Non-pigmented ciliary epithelial cell (primary cell): ENCODE data around the gene ZSWIM3.

ENCODE experiments used
- DNase-seq: peaks from one replicate; pipeline ENCODE4 v3.0.0-alpha.2; 2010; ENCODE audit warnings: low read depth

Gene ZSWIM3

DNA sequence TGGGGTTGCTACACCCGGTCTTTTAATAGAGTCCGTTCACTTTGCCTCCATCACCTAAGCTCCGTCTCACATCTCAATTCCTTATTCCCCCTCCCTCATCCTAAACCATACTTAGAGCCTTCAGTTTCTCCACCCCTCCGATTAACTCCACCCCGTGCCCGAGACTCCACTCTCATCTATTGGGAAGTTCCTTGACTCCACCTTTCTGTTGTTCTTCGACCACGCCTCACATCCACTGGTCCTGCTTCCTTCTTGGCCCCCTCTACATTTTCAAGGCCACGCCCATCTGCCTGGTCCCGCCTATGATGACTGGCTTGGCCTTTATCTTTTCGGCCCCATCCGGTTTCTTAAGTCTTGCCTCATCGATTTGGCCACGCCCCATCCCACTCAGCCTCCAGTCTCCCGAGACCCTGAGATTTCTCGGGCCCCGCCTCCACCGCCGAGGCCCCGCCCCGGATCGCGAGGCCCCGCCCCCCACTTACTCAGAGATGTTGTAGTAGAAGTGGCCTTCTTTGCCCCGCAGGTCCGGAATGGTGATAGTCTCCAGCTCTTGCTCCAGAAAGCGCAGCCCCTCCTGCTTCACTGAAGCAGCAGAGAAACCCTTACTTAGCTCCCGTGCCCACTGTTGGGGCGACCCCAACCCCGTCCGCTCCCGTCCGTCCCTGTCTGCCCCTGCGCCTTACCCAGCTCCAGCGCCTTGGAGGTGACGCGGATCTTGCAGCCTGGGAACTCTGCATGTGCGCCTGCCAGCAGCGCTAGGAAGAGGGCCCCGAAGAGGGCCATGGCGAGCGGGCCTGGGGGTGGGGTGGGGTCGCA, 53.5 kb downstream of the ZSWIM3 start:
- DNase-seq, result peak; percentile 100

DNA sequence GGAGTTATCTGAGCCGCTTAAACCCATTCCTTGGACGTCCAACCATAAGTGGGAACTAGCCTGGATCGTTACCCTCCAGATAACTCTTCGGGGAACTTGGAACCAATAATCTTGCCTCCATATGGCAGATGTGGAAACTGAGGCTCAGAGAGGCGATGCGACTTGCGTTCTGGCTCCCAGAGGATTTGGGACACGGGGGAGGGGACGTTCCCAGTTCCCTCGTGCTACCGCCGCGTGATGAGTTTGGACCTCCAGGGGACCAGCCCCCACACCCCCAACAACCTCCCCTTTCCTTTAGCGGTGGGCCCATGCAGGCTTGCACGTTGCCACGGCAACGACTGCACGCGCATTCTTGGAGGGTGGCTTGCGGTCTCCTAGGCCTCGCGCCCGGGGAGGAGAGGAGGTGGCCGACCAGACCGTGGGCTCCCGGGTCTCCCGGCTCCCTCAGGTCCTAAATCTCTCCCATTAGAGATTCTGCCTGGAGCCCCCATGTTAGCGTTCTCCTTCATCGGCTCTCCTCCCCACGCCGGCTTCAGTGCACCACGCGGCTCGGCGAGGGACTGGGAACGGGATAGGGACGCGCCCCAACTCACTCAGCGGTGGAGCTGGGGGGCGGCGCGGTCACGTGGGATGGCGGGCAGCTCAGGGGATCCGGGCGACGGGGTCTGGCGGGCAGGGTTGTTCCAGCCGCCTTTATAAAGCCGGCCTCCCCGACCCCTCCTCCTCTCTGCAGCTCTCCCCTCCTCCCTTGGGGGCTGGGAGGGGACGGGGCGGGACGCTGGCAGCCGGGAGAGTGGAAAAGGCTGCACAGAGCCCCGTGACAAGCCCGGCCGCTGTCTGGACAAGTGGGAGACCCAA, 54.3 kb downstream of the ZSWIM3 start, which contains the start of gene PLTP:
PLTP (minus strand) TSS at position 670 of the 858 bp plus-strand sequence. CDS start 703 bp downstream, outside the sequence.
- no peak for DNase-seq

DNA sequence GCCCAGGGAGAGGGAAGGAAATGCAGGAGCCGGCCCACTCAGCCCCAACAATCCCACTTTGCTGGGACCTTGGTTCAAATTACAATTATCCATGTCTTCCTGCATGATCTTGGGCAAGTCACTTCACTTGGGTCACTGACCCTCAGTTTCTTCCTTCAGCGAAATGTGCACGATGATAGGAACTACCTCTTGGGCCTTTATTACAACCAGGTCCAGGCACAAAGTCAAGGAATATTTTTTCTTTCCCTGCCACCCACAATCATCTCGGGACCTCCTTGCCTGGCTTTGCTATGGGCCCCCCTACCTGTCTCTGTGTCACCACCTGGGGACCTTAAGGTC, 54.9 kb downstream of the ZSWIM3 start:
- DNase-seq, result no peak

DNA sequence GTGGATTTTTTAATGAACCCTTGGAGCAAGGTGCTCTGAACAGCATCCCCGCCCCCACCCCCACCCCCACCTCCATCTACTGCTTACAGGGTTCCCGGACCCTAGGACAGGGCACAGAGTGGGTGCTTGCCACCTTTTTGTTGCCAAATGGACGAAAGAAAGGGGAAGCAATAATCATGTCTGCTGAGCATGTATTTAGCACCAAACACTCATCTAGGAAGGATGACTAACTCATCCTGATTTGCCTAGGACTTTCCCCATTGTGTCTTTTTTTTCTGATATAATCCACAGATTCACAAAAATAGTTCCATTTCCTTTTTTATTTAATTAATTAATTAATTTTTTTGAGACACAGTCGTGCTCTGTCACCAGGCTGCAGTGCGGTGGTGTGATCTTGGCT, 55.7 kb downstream of the ZSWIM3 start:
- no peak for DNase-seq

DNA sequence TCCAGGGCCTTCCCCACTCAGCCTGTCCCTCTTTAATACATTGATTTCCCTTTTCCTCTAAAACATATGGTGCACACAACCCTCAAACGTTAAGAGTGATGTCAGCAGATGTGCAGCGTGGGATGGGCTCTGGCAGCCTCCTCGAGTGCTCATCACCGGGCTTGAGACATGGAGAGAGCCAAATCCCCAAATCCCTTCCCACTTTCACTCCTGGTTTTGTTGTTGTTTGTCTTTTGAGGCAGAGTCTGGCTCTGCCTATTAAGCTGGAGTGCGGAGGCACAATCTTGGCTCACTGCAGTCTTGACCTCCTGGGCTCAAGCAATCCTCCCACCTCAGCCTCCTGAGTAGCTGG, 60.4 kb downstream of the ZSWIM3 start:
- DNase-seq, result no peak

DNA sequence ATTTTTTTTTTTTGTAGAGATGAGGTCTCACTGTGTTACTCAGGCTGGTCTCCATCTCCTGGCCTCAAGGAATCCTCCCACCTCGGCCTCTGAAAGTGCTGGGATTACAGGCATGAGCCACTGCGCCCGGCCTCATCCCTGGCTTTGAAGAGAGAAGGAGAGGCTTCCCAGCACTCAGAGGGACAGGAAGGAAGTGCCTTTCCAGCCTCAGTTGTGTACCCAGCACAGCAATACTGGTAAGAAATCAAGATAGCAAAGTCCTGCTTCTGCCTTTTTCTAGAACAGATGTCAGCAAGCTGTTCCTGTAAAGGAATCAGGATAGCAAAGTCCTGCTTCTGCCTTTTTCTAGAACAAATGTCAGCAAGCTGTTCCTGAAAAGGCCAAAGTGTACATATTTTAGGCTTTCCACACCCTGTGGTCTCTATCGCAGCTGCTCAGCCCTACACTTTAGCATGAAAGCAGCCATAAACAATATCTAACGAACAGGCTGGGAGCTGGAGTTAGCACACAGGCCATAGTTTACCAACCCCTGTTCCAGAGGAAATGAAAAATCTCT, 60.8 kb downstream of the ZSWIM3 start:
- DNase-seq, result no peak

DNA sequence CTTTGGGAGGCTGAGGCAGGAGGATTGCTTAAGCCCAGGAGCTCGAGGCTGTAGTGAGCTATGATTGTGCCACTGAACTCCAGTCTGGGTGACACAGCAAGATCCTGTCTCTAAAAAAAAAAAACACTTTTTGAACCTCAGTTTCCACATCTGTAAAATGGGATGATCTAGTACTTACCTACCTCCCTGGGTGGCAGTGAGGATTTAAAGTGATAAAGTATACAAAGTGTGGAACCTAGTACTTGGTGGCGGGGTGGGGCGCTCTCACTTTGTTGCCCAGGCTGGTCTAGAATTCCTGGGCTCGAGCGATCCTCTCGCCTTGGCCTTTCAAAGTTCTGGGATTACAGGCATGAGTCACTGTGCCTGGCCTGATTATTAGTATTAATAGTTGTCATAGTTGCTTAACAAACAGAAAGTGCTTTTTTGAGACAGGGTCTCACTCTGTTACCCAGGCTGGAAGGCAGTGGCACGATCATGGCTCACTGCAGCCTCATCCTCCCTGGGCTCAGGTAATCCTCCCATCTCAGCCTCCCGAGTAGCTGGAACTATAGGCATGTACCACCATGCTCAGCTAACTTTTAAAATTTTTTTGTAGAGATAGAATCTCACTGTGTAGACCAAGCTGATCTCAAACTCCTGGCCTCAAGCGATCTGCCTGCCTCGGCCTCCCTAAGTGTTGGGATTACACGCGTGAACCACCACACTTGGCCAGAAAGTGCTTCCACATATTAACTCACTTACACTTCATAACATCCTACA, 61.5 kb downstream of the ZSWIM3 start:
- no peak for DNase-seq

DNA sequence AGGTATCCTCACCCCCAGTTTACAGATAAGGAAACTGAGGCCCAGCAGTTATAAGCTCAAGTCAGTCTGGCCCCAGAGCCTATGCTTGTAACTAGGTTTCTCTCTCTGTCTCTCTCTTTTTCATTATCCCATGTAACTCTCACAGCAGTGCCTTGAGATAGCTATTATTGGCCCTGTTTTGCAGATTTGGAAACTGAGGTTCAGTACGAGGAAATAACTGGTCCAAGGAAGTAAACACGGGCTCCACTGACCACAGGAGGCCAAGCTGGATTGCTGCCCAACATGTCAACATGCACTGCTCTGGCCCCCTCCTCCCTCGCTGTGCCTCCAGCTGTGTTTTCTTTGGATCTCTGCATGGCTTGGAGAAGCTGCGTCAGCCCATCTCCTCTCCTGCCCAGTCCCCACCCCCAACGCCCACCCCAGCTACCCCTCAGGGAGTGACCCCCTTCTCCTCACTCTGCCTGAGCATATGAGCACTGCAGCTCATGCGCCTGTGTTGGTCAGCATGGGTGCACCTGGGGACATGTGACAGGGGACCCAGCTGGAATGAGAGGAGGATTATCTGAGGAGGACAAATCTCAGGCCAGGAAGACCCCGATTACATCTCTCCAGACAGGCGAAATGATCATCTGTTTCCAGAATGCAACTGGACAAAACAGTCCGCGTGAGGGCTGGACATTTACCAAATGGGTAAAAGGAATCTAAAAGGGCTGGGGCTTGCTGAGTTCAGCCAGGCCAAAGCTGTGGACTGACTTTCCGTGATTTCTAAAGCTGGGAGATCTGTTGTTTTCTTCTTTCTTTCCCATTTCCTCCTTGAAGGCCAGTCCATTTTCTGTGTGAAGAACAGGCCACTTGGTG, 62.4 kb downstream of the ZSWIM3 start:
- DNase-seq, result no peak

DNA sequence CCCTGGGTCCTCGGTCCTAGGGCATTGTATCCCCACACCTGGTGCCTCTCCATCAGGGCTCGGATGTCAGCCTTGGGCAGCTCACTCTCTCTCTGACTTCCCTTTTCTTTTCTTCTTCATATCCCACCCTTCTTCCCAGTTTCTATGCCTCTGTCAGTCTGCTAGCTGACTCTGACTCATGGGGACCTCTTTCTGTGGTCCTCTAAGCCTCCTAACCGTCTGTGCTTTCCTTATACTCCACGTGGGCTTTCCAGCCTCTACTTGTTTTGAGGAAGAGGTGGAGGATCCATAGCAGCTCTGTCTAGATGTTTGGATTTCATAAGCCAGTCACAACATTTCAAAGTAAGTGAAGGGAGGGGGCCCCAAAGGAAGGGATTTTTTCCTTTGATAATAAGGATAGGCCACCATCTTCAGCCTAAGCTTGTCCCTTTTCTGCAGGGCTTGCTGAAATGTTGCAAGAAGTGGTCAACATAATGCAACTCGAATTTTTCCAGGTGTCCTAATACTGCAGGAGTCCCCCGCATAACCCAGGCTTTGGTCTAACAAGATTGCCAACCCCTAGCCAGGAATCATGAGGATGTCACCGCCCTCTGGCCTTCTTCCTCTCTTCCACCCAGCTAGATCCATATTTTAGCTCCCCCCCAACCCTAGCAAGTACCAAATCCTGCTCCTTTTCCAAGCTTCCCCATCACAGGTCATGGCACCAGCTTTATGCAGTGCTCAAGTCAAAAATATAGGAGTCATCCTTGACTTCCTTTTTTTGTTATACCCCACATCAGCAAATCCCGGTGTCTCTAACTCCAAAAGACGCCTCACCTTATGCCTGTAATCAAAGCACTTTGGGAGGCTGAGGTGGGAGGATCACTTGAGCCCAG, 63.3 kb downstream of the ZSWIM3 start:
- DNase-seq, result no peak

DNA sequence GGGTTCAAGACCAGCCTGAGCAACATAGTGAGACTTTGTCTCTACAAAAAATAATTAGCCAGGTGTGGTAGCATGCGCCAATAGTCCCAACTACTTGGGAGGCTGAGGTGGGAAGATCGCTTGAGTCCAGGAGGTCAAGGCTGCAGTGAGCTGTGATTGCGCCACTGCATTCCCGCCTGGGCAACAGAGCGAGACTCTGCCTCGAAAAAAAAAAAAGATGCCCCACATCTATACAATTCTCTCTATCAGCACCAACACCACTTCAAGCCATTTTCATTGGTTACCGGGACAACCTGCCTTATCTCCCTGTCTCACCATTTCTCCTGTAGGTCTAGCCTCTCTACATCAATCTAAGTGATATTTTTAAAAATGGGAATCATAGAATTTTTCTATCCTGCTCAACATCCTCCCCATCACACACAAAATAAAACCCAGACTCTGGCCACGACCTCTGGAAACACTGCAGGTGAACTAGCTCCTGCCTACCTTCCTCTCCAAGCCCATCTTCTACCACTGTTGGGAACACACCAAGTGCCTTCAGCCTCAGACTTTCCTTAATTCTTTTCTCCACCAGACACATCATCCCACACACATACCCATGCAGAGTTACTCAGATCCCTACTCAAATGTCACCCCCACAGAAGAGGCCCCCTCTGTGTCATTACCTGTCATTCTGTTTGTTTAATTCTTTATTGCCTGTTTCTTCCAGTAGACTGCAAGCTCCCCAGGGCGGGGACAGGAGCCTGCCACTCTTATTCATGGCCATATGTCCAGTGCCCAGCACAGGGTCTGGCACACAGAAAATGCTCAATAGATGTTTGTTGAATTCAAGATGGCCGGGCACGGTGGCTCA, 64.1 kb downstream of the ZSWIM3 start:
- DNase-seq, result no peak

DNA sequence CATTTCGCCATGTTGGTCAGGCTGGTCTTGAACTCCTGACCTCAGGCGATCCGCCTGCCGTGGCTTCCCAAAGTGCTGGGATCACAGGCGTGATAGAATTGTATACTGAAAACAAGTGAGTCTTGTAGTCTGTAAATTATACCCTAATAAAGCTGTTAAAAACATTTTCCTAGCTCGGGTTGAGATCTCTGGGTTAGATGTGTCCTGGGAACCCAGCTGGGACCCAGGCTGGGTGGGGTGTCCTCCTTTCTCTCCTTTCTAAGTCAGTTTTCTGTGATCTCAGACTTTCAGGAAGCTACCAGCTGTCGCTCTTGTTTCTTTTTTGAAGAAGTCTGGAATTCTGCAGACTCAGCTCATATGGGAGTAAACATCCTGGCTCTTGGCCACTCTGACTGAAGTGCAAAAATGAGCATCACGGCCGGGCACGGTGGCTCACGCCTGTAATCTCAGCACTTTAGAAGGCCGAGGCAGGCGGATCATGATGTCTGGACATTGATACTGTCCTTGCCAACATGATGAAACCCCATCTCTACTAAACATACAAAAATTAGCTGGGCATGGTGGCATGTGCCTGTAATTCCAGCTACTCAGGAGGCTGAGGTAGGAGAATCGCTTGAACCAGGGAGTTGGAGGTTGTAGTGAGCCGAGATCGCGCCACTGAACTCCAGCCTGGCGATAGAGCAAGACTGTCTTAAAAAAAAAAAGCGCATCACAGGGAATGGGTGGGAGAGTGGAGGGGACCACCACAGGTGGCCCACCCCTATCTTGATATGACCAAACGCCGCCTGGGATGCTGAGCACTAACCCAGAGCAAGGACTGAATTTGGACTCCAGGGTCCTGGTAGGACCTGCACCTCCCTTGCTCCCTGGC, 67.2 kb downstream of the ZSWIM3 start:
- DNase-seq, result no peak

DNA sequence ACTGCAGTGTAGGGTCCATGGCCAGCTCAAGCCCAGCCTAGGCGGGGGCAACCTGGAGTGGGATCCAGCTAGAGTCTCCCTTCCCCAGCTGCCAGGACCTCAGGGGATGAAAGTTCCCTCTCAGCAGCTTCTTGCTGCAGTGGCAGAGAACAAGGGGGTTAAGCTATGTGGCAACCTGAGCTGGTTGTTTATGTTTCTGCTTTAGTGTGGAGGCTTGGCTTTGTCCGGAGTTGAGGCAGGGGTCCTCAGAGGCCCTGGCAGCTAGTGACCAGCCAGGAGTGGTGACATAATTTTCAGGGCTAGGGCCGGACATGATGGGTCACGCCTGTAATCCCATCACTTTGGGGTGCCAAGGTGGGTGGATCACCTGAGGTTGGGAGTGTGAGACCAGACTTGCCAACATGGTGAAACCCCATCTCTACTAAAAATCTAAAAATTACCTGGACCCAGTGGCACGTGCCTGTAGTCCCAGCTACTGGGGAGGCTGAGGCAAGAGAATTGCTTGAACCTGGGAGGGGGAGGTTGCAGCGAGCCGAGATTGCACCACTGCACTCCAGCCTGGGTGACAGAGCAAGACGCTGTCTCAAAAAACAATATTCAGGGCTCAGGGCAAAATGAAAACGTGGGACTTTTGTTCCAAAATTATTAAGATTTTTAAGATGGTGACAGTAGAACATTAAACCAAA, 68.5 kb downstream of the ZSWIM3 start:
- no peak for DNase-seq

DNA sequence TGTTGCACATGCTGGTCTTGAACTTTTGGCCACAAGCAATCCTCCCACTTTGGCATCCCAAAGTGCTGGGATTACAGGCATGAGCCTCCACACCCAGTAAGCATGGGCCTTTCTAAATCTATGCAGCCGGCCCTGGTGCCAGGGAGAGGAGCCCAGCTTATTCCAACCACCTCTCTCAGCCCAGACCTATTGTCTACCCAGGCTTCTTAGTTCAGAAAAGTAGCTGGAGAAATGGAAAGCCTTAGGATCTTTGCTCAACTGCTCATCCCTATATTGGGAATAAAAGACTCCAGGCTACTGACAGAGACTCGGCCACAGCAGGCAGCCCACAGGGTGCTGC, 69.3 kb downstream of the ZSWIM3 start:
- no peak for DNase-seq

DNA sequence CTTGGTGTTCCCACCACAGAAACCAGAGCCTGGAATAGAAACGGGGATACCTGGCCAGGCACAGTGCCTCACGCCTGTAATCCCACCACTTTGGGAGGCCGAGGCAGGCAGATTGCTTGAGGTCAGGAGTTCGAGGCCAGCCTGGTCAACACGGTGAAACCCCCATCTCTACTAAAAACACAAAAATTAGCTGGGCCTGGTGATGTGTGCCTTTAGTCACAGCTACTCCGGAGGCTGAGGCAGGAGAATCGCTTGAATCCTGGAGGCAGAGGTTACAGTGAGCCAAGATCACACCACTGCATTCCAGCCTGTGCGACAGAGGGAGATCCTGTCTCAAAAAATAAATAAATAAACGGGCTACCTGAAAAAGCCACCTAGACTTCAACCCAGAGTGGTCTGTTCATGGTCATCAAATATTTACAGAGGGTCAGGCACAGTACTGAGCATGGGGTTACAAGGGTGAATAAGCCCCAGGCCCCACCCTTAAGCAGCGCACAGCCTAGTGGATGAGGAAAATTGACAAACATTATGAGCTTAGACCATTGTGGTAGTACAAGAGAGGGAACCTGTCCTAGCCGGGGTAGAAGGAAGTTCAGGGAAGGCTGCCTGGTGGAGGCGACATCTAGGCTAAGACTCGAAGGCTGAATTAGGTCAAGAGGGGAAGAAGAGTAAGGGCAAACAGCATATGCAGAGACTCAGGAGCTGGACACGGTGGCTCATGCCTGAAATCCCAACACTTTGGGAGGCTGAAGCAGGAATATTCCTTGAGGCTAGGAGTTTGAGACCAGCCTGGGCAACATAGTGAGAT, 69.9 kb downstream of the ZSWIM3 start:
- DNase-seq, result no peak
